IPS-15b (cell line): Measurements from ENCODE around the gene CERS6.

Experiments used
- H3K27me3 ChIP-seq: one replicate; pipeline ENCODE4 v1.6.1; 2013; ENCODE audit warnings: low read length; ENCODE audit not compliant: control insufficient read depth, insufficient read depth
- H3K36me3 ChIP-seq: one replicate; pipeline ENCODE4 v1.6.1; 2013; ENCODE audit warnings: low read length; ENCODE audit not compliant: control insufficient read depth, insufficient read depth
- H3K4me1 ChIP-seq: one replicate; pipeline ENCODE4 v1.6.1; 2013; ENCODE audit warnings: mild to moderate bottlenecking, low read length; ENCODE audit not compliant: control insufficient read depth, insufficient read depth
- H3K4me3 ChIP-seq: one replicate; pipeline ENCODE4 v1.5.1; 2013; ENCODE audit warnings: low read depth, low read length
- H3K9ac ChIP-seq: one replicate; pipeline ENCODE4 v1.6.1; 2013; ENCODE audit warnings: low read depth, mild to moderate bottlenecking, low read length
- H3K9me3 ChIP-seq: one replicate; pipeline ENCODE4 v1.6.1; 2013; ENCODE audit warnings: mild to moderate bottlenecking, low read length; ENCODE audit not compliant: control insufficient read depth, insufficient read depth

Gene CERS6

DNA sequence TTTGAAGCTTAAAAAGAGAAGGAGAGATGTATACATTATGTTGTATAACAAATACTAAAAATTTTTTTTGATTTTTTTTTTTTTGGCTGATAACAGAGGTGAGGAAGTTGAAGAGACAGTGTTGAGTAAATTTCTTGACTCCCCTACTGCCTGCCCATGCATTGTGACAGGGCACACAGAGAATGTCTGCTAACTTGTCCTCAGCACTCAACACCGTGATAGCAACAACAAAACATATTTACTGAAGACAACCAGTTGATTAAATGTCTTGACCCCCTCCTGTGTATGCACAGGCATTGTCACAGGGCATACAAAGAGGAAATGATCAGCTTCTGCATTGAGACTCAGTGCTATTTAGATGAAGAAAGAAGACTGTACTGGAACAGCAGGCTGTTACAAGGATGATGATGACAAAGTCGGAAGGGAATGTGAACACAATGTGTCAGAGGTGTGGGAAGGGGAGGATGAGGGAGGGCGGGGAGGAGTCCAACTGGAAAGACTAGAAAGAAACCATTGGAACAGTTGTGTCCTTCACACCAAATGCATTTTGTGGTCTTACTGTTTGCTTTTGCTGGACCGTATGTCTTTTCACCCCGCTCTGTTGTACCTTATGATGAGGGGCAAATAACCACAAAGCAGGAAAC, 89.5 kb downstream of the CERS6 start:
- peaks cover 5% of the 10 kb centered on the region for H3K4me1 ChIP-seq
- H3K4me3 ChIP-seq: no peak overlapping the region
- H3K9me3 ChIP-seq: no peaks in the 10 kb centered on the region
- no peak overlapping the region for H3K9ac ChIP-seq
- no peaks in the 10 kb centered on the region for H3K36me3 ChIP-seq
- H3K27me3 ChIP-seq: no peaks in the 10 kb centered on the region

GRCh38 chr2:168550670-168551069, 94.6 kb downstream of the CERS6 start:
- Histone ChIP-seq H3K9me3 (no peaks in the 10 kb centered on the region), H3K9ac (no peak overlapping the region), H3K4me3 (no peak overlapping the region), H3K36me3 (no peaks in the 10 kb centered on the region), H3K27me3 (no peaks in the 10 kb centered on the region), H3K4me1 (peaks cover 26% of the 10 kb centered on the region)

DNA sequence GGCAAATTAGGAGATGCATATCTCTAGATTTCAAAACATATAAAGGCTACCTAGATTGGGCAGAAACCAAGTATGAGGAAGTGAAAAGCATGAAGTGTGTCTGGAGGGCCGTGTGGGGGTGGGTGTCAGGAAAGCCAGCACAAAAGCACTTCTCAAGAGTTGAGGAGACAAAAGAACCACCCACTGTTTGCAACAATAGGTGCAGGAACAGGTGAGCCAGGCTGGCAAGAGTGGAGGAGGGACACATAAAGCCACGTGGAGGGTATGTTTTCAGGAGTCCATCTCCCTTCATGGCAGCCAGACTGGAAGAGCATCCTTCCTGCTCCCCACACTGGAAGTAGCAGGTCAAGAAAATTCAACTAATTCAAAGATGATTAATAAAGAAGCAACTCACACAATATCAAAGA, 96.4 kb downstream of the CERS6 start:
- no peak overlapping the region for H3K9ac ChIP-seq
- H3K36me3 ChIP-seq: no peaks in the 10 kb centered on the region

DNA sequence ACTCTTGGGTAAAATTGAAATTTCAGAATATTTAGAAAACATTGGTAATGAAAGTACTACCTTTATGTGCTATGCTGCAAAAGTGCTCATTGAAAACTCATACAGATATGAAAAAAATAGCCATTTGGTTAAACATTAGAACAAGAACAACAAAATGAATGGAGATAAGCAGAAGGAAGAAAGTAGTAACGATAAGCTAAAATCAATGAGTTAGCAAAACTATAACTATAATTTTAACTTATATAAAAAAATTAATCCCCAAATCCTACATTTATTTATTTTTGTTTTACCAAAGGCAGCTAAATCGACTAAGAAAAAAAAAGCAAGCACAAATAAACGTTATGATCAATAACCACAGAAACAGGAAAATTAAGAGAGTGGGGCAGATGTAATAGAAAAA, 99.2 kb downstream of the CERS6 start:
- Histone ChIP-seq H3K36me3 (no peaks in the 10 kb centered on the region), H3K9me3 (no peaks in the 10 kb centered on the region), H3K27me3 (no peaks in the 10 kb centered on the region), H3K4me3 (no peak overlapping the region), H3K9ac (no peak overlapping the region), H3K4me1 (peaks cover 24% of the 10 kb centered on the region)

More for the DNA sequence above, 96.4 kb downstream of the CERS6 start:
- Histone ChIP-seq H3K4me1 (peaks cover 24% of the 10 kb centered on the region), H3K4me3 (no peak overlapping the region), H3K27me3 (no peaks in the 10 kb centered on the region), H3K9me3 (no peaks in the 10 kb centered on the region)

GRCh38 chr2:168559187-168559586, 103.1 kb downstream of the CERS6 start:
- no peak overlapping the region for H3K4me3 ChIP-seq
- H3K27me3 ChIP-seq: no peaks in the 10 kb centered on the region
- H3K9ac ChIP-seq: no peak overlapping the region
- no peaks in the 10 kb centered on the region for H3K9me3 ChIP-seq
- H3K4me1 ChIP-seq: peaks cover 2% of the 10 kb centered on the region
- no peaks in the 10 kb centered on the region for H3K36me3 ChIP-seq

- Histone ChIP-seq H3K36me3 (no peaks in the 10 kb centered on the region), H3K9ac (no peak overlapping the region), H3K4me1 (peaks cover 2% of the 10 kb centered on the region), H3K4me3 (no peak overlapping the region), H3K27me3 (no peaks in the 10 kb centered on the region), H3K9me3 (no peaks in the 10 kb centered on the region)
Measured at GRCh38 chr2:168560817-168561499, 104.9 kb downstream of the CERS6 start.

DNA sequence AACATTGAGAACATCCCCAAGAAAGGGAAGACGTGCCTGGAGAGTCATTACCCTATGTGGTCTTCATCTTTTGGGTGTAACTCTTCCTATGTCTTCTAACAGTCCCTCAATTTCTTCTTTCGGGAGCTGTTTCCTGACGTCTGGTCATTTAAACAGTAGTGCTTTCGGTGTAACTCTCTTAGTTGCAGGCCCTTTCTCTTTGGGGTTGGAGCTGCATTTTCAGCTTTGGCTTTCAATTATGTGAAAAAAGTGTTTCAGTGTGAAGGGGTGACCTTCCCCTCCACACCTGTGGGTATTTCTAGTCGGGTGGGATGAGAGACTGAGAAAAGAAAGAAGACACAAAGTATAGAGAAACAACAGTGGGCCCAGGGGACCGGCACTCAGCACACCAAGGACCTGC, 105.9 kb downstream of the CERS6 start:
- H3K36me3 ChIP-seq: no peaks in the 10 kb centered on the region
- H3K9ac ChIP-seq: no peak overlapping the region
- no peak overlapping the region for H3K4me3 ChIP-seq
- H3K9me3 ChIP-seq: no peaks in the 10 kb centered on the region
- H3K27me3 ChIP-seq: no peaks in the 10 kb centered on the region
- H3K4me1 ChIP-seq: peaks cover 2% of the 10 kb centered on the region

GRCh38 chr2:168562971-168563370, 106.9 kb downstream of the CERS6 start:
- Histone ChIP-seq H3K27me3 (no peaks in the 10 kb centered on the region), H3K4me3 (no peak overlapping the region)

GRCh38 chr2:168564641-168565040, 108.6 kb downstream of the CERS6 start:
- H3K27me3 ChIP-seq: no peaks in the 10 kb centered on the region
- no peak overlapping the region for H3K4me3 ChIP-seq
- H3K36me3 ChIP-seq: no peaks in the 10 kb centered on the region
- H3K4me1 ChIP-seq: peaks cover 2% of the 10 kb centered on the region
- H3K9me3 ChIP-seq: no peaks in the 10 kb centered on the region
- no peak overlapping the region for H3K9ac ChIP-seq

More at GRCh38 chr2:168562971-168563370, 106.9 kb downstream of the CERS6 start:
- H3K9ac ChIP-seq: no peak overlapping the region
- no peaks in the 10 kb centered on the region for H3K36me3 ChIP-seq
- H3K4me1 ChIP-seq: peaks cover 2% of the 10 kb centered on the region
- H3K9me3 ChIP-seq: no peaks in the 10 kb centered on the region

DNA sequence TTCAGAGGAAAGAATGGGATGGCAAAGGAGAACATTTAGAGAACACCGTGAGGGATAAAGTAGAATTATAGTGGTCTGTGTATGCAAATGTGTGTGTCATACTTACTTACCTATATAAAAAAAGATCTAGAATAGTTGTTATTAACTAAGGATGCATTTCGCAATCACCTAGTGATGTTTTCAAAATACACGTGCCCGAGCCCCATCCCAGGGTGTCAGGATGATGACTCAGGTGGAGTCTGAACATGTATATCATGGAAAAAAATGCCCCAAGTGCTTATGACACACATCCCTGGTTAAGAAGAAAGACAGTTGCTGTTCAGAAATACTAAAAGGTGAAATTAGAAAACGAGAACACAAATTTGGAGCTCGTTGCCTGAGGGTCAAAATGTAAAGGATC, 109.0 kb downstream of the CERS6 start:
- no peaks in the 10 kb centered on the region for H3K9me3 ChIP-seq
- no peak overlapping the region for H3K4me3 ChIP-seq
- peaks cover 2% of the 10 kb centered on the region for H3K4me1 ChIP-seq
- H3K27me3 ChIP-seq: no peaks in the 10 kb centered on the region
- H3K36me3 ChIP-seq: no peaks in the 10 kb centered on the region
- H3K9ac ChIP-seq: no peak overlapping the region

- H3K4me3 ChIP-seq: no peak overlapping the region
- peaks cover 2% of the 10 kb centered on the region for H3K4me1 ChIP-seq
- H3K9ac ChIP-seq: no peak overlapping the region
- no peaks in the 10 kb centered on the region for H3K9me3 ChIP-seq
- H3K36me3 ChIP-seq: no peaks in the 10 kb centered on the region
- no peaks in the 10 kb centered on the region for H3K27me3 ChIP-seq
Measured at GRCh38 chr2:168565512-168565911, 109.4 kb downstream of the CERS6 start.

DNA sequence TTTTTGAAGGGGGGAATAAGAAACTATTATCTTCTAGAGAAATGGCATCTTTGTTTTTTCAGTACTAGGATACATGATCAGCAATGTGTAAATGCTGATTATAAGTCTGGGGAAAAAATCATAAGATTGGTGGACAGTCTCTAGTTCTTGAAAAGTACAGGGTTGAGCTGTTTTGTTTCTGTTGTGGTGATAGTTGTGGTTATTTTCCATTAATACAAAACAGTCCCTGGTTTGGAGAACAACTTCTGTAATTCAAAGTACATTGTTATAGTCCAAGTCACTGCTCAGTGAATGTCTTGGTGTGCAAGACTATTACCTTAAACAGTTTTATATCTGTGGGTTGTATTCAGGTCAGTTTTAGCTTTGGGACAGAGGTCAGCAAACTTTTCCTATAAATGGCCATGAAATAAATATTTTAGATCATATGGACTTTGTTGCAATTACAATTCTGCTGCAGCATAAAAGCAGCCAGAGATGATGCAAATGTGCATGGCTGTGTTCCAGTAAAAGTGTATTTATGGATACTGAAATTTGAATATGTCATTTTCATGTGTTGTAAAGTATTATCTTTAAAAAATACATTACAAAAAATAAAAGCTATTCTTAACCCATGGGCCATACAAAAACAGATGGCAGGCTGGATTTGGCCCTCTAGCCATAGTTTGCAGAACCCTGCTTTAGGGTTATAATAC, 111.0 kb downstream of the CERS6 start:
- Histone ChIP-seq H3K4me1 (no peaks in the 10 kb centered on the region), H3K4me3 (no peak overlapping the region), H3K9me3 (no peaks in the 10 kb centered on the region), H3K27me3 (no peaks in the 10 kb centered on the region), H3K36me3 (no peaks in the 10 kb centered on the region), H3K9ac (no peak overlapping the region)
